ENCODE measurements around the gene HPSE2.

The HPSE2 gene

DNA sequence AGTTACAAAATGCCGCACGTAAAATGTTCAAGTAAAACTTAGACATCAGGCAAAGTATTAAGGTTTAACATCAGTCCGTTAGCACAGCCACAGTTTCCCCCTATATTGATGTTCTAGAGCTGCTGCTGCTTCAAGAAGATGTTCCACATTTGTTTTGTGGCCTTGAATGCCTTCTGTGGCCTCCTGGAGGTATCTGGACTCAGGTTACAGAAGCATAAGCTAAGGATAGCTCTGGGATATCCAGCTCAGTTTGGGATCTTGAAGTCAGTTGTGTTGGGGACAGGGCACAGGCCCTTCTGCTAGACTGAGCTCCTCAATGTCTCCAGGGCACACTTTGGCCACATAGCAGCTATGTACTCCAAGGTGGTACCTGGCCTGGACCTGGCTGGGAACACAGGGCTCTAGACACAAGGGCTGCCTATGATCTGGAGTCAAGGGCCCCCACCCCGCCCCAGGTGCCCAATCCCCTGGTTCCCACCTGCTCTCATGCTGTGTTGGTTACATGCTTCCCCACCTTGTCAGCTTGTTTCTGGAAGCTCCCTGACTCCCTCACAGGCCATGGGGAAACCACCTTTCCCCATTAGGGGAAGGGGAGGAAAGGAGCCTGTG is 825.4 kb downstream of the HPSE2 start:
- peaks cover 4% of the 10 kb centered on the region for H3K4me1 ChIP-seq (ENCODE audit: insufficient read depth, insufficient read length)
- H3K9me3 ChIP-seq (ENCODE audit: insufficient read depth, low read length) = no peaks in the 10 kb centered on the region
- DNase-seq (ENCODE audit: low read depth, low spot score) = no peak
- H3K36me3 ChIP-seq (ENCODE audit: insufficient read depth, insufficient read length, low read length) = peaks cover 17% of the 10 kb centered on the region
- no peak for TF ChIP-seq SUZ12 (IDR thresholded peaks at IDR 0.05; ENCODE audit: extremely low read depth, insufficient read depth, insufficient read length)
- no peak overlapping the region for H3K4me3 ChIP-seq (ENCODE audit: insufficient read length, low read depth)
- H3K27me3 ChIP-seq (ENCODE audit: insufficient read depth, insufficient read length) = no peaks in the 10 kb centered on the region
- H3K9ac ChIP-seq (ENCODE audit: insufficient read length, low read depth) = no peak overlapping the region

DNA sequence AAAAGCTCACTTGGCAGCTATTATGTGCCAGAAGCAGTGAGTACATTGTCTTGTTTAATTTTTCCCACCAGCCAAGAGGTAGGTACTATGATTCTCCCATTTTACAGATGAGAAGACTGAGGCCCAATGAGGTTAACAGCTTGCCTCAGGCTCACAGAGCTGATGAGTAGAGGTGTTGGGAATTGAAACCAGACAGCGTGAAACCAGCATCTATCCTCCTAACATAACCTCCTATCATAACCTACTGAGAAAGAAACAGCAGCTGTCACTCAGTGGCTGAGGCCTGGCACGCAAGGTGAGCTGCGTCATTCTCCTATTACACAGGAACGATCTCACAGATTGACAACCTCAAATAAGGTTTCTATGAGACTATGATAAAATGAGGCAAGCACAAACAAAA is 826.9 kb downstream of the HPSE2 start:
- no peak for DNase-seq (ENCODE audit: low read depth, low spot score)
- TF ChIP-seq ZNF274 (IDR thresholded peaks at IDR 0.05; ENCODE audit: low read depth, low read length) = no peak
- no peak for TF ChIP-seq YY1 (IDR thresholded peaks at IDR 0.05; ENCODE audit: insufficient read depth, insufficient read length)
- no peak for TF ChIP-seq SUZ12 (IDR thresholded peaks at IDR 0.05; ENCODE audit: extremely low read depth, insufficient read depth, insufficient read length)

DNA sequence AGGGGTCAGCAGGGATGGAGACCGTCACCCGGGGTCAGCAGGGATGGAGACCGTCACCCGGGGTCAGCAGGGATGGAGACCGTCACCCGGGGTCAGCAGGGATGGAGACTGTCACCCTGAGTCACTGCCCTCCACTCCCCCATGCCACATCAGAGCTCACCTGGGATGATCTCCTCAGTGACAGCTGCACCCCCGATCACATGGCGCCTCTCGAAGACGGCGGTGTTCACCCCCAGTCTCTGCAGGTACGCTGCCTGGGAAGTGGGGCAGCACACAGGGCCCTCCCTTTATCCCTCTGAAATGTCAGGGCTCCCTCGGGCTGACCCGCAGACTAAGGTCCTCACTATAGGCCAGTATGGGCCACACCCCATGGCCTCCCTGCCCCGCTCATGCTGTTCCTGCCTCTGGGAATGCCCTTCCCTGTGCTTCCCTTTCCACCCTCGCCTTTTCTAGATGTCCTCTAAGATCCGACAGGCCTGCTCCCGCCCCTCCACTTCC is 827.9 kb downstream of the HPSE2 start:
- DNase-seq (ENCODE audit: low read depth, low spot score) = no peak
- Histone ChIP-seq H3K36me3 (ENCODE audit: insufficient read depth, insufficient read length, low read length) (peaks cover 20% of the 10 kb centered on the region), H3K9ac (ENCODE audit: insufficient read length, low read depth) (no peak overlapping the region), H3K4me1 (ENCODE audit: insufficient read depth, insufficient read length) (no peaks in the 10 kb centered on the region), H3K4me3 (ENCODE audit: insufficient read length, low read depth) (no peak overlapping the region), H3K27me3 (ENCODE audit: insufficient read depth, insufficient read length) (no peaks in the 10 kb centered on the region), H3K9me3 (ENCODE audit: insufficient read depth, low read length) (no peaks in the 10 kb centered on the region)
- TF ChIP-seq ZNF274 (IDR thresholded peaks at IDR 0.05; ENCODE audit: low read depth, low read length) (no peak), SUZ12 (IDR thresholded peaks at IDR 0.05; ENCODE audit: extremely low read depth, insufficient read depth, insufficient read length) (no peak), YY1 (IDR thresholded peaks at IDR 0.05; ENCODE audit: insufficient read depth, insufficient read length) (no peak)

More for the DNA sequence above, 826.9 kb downstream of the HPSE2 start:
- Histone ChIP-seq H3K4me3 (ENCODE audit: insufficient read length, low read depth) (no peak overlapping the region), H3K36me3 (ENCODE audit: insufficient read depth, insufficient read length, low read length) (peaks cover 15% of the 10 kb centered on the region), H3K9me3 (ENCODE audit: insufficient read depth, low read length) (no peaks in the 10 kb centered on the region), H3K27me3 (ENCODE audit: insufficient read depth, insufficient read length) (no peaks in the 10 kb centered on the region), H3K4me1 (ENCODE audit: insufficient read depth, insufficient read length) (no peaks in the 10 kb centered on the region), H3K9ac (ENCODE audit: insufficient read length, low read depth) (no peak overlapping the region)

All from NT2/D1 (cell line).